Esophagus muscularis mucosa (tissue), 3 donors: ENCODE data around the gene STOML1.

Experiments used
- POLR2A ChIP-seq: fragments of 450-650 bp; IDR thresholded peaks from one replicate; pipeline ENCODE4 v1.6.1; 2017; ENCODE audit warnings: antibody characterized with exemption, moderate library complexity, mild to moderate bottlenecking, low read depth
- POLR2AphosphoS5 ChIP-seq, 2 donors: sonication (generic); formaldehyde crosslinking; IDR thresholded peaks; one replicate each; pipeline ENCODE4 v1.6.1; 2017; ENCODE audit warnings: antibody characterized with exemption in 2 of 2
- TF ChIP-seq, protein P1 (sequence below), 3 experiments: fragments of 200-600 bp in 2 of 3; fragments of 450-650 bp in 1 of 3; sonication (generic) in 2 of 3; IDR thresholded peaks; one replicate each; pipeline ENCODE4 v1.5.1; 2017 to 2019; ENCODE audit warnings: antibody characterized with exemption in 3 of 3, mild to moderate bottlenecking in 2 of 3, moderate library complexity in 1 of 3

DNA sequence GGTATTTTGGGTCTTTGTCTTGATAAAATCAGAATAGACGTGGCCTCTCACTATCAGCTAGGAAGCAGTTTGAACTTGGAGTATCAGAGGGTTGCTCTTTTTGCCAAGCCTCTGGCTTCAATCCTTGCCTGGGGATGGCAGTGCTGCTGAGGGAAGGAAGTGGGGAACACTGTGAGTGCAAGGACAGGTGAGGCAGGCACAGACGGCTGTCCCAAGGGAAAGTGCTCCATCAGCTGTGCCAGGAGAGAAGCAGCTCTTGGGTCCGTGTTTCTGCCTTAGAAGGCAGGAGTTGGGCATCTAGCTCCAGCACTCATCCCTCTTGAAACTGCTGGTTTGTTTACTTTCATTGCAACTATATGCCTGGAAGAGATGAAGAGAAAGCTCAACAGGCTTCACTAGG, 35.6 kb upstream of the STOML1 start:
- TF ChIP-seq POLR2A (no peak), POLR2AphosphoS5 (IDR thresholded peaks at IDR 0.05) (peak in 1 of 2 donors; percentile 24)
- TF ChIP-seq, protein P1, sequence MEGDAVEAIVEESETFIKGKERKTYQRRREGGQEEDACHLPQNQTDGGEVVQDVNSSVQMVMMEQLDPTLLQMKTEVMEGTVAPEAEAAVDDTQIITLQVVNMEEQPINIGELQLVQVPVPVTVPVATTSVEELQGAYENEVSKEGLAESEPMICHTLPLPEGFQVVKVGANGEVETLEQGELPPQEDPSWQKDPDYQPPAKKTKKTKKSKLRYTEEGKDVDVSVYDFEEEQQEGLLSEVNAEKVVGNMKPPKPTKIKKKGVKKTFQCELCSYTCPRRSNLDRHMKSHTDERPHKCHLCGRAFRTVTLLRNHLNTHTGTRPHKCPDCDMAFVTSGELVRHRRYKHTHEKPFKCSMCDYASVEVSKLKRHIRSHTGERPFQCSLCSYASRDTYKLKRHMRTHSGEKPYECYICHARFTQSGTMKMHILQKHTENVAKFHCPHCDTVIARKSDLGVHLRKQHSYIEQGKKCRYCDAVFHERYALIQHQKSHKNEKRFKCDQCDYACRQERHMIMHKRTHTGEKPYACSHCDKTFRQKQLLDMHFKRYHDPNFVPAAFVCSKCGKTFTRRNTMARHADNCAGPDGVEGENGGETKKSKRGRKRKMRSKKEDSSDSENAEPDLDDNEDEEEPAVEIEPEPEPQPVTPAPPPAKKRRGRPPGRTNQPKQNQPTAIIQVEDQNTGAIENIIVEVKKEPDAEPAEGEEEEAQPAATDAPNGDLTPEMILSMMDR (IDR thresholded peaks at IDR 0.05) = no peak
